SU-DHL-6 (cell line): ENCODE data around the gene FIBCD1.

Experiments used
- H2AFZ ChIP-seq: fragments of 200-600 bp; sonication (generic); 2 replicates; pipeline ENCODE4 v1.6.1; 2014; ENCODE audit warnings: low read depth, mild to moderate bottlenecking, moderate library complexity, mixed read lengths, antibody characterized with exemption, low read length; ENCODE audit not compliant: severe bottlenecking
- H3F3A ChIP-seq: fragments of 200-600 bp; shearing (Covaris generic); 2 replicates; pipeline ENCODE4 v1.6.0; 2016; ENCODE audit warnings: antibody characterized with exemption, mild to moderate bottlenecking; ENCODE audit not compliant: insufficient read depth
- H3K27ac ChIP-seq: fragments of 200-600 bp; sonication (generic); 2 replicates; pipeline ENCODE4 v1.5.1; 2016; ENCODE audit warnings: low read depth, mild to moderate bottlenecking, low read length, moderate library complexity, mixed read lengths
- H3K27me3 ChIP-seq: fragments of 200-600 bp; sonication (generic), shearing (Covaris generic); 2 replicates; pipeline ENCODE4 v1.6.0; 2014; ENCODE audit warnings: mild to moderate bottlenecking, low read length
- H3K36me3 ChIP-seq: fragments of 200-600 bp; sonication (generic); 2 replicates; pipeline ENCODE4 v1.6.1; 2014; ENCODE audit warnings: mild to moderate bottlenecking, low read length, mixed read lengths
- H3K4me2 ChIP-seq: fragments of 300-600, 200-600 bp; shearing (Covaris generic), sonication (generic); 2 replicates; pipeline ENCODE4 v1.6.0; 2014; ENCODE audit warnings: low read length, low read depth, mild to moderate bottlenecking; ENCODE audit not compliant: poor library complexity, severe bottlenecking
- H3K4me3 ChIP-seq: fragments of 200-600 bp; sonication (generic); 2 replicates; pipeline ENCODE4 v1.5.1; 2014; ENCODE audit warnings: antibody characterized with exemption, low read length, mild to moderate bottlenecking, mixed read lengths; ENCODE audit not compliant: insufficient read depth, poor library complexity, severe bottlenecking
- H3K79me2 ChIP-seq: fragments of 200-600 bp; sonication (generic); 2 replicates; pipeline ENCODE4 v1.6.1; 2014; ENCODE audit warnings: mild to moderate bottlenecking, low read length, moderate library complexity; ENCODE audit not compliant: insufficient read depth
- H3K9ac ChIP-seq: fragments of 200-600 bp; sonication (generic); 2 replicates; pipeline ENCODE4 v1.7.0; 2014; ENCODE audit warnings: mild to moderate bottlenecking, low read length
- H3K9me2 ChIP-seq: fragments of 200-600 bp; sonication (generic); replicated peaks from 2 replicates; pipeline ENCODE4 v1.6.1; 2014; ENCODE audit warnings: low read length; ENCODE audit not compliant: insufficient read depth
- H3K9me3 ChIP-seq: fragments of 200-600 bp; sonication (generic); 2 replicates; pipeline ENCODE4 v1.6.1; 2014; ENCODE audit warnings: low read length, mixed read lengths; ENCODE audit not compliant: insufficient read depth
- H4K20me1 ChIP-seq: fragments of 200-600 bp; sonication (generic); 2 replicates; pipeline ENCODE4 v1.6.1; 2014; ENCODE audit warnings: low read depth, mild to moderate bottlenecking, antibody characterized with exemption, low read length, moderate library complexity, mixed read lengths
- EZH2phosphoT487 ChIP-seq: fragments of 200-600 bp; sonication (generic), shearing (Covaris generic); conservative IDR thresholded peaks from 2 replicates; pipeline ENCODE4 v1.6.1; 2018; ENCODE audit warnings: mild to moderate bottlenecking, antibody characterized with exemption, low read length, moderate library complexity, mixed read lengths
- TF ChIP-seq, protein P1 (sequence below): fragments of 200-600 bp; sonication (generic); IDR thresholded peaks from one replicate; pipeline ENCODE4 v1.5.1; 2017; ENCODE audit warnings: antibody characterized with exemption, mild to moderate bottlenecking, low read length, moderate library complexity; ENCODE audit not compliant: insufficient read depth, poor library complexity, severe bottlenecking

FIBCD1 gene

DNA sequence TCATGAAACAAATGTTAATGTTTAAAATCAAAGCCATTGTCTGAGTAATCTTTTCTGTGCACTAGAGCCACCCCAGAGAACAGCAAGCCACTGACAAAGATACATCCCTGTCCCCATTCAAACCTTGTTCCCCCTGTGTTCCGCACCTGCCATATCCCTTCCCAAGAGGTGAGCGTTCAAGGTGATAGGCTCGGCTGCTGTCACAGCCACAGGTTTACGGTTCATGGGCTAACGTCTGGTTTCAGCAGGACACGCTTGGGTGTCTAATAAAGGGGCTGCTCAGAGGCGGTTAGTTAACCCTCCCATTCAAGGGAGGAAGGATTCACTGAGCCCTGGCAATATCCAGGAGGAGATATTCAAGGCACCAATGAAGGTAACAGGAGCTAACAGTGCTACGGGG, 45.5 kb upstream of the FIBCD1 start:
- TF ChIP-seq EZH2phosphoT487: no peak
- TF ChIP-seq, protein P1, sequence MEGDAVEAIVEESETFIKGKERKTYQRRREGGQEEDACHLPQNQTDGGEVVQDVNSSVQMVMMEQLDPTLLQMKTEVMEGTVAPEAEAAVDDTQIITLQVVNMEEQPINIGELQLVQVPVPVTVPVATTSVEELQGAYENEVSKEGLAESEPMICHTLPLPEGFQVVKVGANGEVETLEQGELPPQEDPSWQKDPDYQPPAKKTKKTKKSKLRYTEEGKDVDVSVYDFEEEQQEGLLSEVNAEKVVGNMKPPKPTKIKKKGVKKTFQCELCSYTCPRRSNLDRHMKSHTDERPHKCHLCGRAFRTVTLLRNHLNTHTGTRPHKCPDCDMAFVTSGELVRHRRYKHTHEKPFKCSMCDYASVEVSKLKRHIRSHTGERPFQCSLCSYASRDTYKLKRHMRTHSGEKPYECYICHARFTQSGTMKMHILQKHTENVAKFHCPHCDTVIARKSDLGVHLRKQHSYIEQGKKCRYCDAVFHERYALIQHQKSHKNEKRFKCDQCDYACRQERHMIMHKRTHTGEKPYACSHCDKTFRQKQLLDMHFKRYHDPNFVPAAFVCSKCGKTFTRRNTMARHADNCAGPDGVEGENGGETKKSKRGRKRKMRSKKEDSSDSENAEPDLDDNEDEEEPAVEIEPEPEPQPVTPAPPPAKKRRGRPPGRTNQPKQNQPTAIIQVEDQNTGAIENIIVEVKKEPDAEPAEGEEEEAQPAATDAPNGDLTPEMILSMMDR: no peak
- H3K9ac ChIP-seq: no peak overlapping the region
- H3K36me3 ChIP-seq: no peaks in the 10 kb centered on the region
- no peaks in the 10 kb centered on the region for H4K20me1 ChIP-seq
- H3F3A ChIP-seq: no peaks in the 10 kb centered on the region
- no peak overlapping the region for H3K27ac ChIP-seq
- no peak overlapping the region for H3K4me2 ChIP-seq
- no peaks in the 10 kb centered on the region for H3K27me3 ChIP-seq
- no peak overlapping the region for H3K4me3 ChIP-seq
- no peaks in the 10 kb centered on the region for H3K79me2 ChIP-seq
- no peaks in the 10 kb centered on the region for H3K9me2 ChIP-seq
- no peak overlapping the region for H2AFZ ChIP-seq
- no peaks in the 10 kb centered on the region for H3K9me3 ChIP-seq

DNA sequence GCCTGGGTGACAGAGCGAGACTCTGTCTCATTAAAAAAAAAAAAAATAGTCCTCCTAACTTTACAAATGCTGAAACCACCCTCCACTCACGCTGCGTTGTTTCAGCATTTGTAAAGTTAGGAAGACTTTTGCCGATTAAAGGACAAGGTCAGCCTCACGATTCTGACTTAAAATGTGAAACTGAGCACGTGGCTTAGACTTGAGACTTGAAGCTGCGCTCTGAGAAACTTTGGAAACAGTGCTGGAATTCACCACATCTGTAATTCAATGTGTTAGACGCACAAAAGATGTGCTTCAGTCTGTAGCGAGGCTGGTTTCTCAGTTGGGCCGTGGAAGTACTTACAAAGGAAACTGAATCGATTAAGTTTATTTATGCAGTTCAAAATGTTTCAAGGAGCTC, 44.9 kb upstream of the FIBCD1 start:
- H3K4me3 ChIP-seq: no peak overlapping the region
- H3K27me3 ChIP-seq: no peaks in the 10 kb centered on the region
- H3K9ac ChIP-seq: no peak overlapping the region
- H3F3A ChIP-seq: no peaks in the 10 kb centered on the region
- H3K27ac ChIP-seq: no peak overlapping the region
- no peaks in the 10 kb centered on the region for H3K79me2 ChIP-seq
- H3K9me2 ChIP-seq: no peaks in the 10 kb centered on the region
- H2AFZ ChIP-seq: no peak overlapping the region
- no peak for TF ChIP-seq EZH2phosphoT487
- TF ChIP-seq, protein P1: no peak
- no peak overlapping the region for H3K4me2 ChIP-seq
- no peaks in the 10 kb centered on the region for H3K9me3 ChIP-seq
- no peaks in the 10 kb centered on the region for H3K36me3 ChIP-seq
- no peaks in the 10 kb centered on the region for H4K20me1 ChIP-seq

DNA sequence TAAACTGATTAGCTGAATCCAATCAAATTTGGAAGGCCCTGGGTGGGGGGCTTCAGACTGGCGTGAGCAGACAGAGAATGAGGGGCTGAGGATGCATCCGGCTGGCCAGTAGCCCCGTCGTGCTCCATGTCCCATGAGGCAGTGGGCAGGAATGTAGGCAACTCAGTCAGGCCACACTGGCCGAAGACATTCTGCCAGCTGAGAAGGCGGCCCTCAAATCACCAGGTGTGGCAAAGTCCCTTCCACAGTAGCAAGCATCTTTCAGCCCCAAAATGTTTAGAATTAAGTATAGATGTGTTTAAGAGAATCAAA, 44.3 kb upstream of the FIBCD1 start:
- Histone ChIP-seq H3K9me3 (no peaks in the 10 kb centered on the region), H4K20me1 (no peaks in the 10 kb centered on the region), H3K9me2 (no peaks in the 10 kb centered on the region), H3K4me2 (no peak overlapping the region), H3K79me2 (no peaks in the 10 kb centered on the region), H3K27me3 (no peaks in the 10 kb centered on the region), H3K36me3 (no peaks in the 10 kb centered on the region), H3K9ac (no peak overlapping the region), H3K27ac (no peak overlapping the region), H3F3A (no peaks in the 10 kb centered on the region), H2AFZ (no peak overlapping the region), H3K4me3 (no peak overlapping the region)
- no peak for TF ChIP-seq EZH2phosphoT487
- TF ChIP-seq, protein P1: no peak
